ENCODE measurements around the gene NODAL. TPM values are rescaled to one million over a fixed set of nuclear protein-coding genes. Genes with fewer than 3 reads are reported as not detected.
A peak's percentile ranks its signal among the peaks of the same experiment; 100 is the strongest.

The NODAL gene
- total and polyA plus RNA-seq, 2 donors from 2014 or later, result not detected

DNA sequence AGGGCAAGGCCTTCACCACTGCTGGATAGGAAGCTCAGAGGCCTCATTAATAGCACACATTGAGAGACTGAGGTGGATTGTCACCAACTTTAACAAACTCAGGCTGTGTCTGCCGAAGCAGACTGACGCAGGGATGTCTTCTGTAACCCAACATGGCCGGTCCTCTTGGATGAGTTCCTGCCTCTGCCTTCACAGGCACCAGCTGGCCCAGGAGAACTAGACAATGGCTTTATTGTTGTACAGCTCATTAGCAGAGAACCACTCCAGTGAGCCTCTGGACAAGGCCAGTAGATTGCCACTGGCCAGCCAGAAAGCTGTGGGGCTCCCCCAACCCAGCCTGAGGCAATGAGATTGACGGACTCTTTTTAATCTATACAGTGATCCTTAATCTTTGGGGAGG lies 9.4 kb downstream of the NODAL start:
- TF ChIP-seq, protein P1, sequence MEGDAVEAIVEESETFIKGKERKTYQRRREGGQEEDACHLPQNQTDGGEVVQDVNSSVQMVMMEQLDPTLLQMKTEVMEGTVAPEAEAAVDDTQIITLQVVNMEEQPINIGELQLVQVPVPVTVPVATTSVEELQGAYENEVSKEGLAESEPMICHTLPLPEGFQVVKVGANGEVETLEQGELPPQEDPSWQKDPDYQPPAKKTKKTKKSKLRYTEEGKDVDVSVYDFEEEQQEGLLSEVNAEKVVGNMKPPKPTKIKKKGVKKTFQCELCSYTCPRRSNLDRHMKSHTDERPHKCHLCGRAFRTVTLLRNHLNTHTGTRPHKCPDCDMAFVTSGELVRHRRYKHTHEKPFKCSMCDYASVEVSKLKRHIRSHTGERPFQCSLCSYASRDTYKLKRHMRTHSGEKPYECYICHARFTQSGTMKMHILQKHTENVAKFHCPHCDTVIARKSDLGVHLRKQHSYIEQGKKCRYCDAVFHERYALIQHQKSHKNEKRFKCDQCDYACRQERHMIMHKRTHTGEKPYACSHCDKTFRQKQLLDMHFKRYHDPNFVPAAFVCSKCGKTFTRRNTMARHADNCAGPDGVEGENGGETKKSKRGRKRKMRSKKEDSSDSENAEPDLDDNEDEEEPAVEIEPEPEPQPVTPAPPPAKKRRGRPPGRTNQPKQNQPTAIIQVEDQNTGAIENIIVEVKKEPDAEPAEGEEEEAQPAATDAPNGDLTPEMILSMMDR (IDR thresholded peaks at IDR 0.05; ENCODE audit: borderline replicate concordance, extremely low read depth, insufficient read depth), result no peak
- DNase-seq, result no peak
- Histone ChIP-seq H3K4me3 (ENCODE audit: low read length in 3 of 3) (no peak overlapping the region), H3K9ac (ENCODE audit: low read length in 3 of 3) (no peak overlapping the region), H3K27ac (ENCODE audit: low read depth in 2 of 2, low read length in 2 of 2) (no peak overlapping the region), H3K9me3 (ENCODE audit: control insufficient read depth in 2 of 3, insufficient read depth in 1 of 3, low read length in 3 of 3) (no peaks in the 10 kb centered on the region), H3K27me3 (ENCODE audit: control insufficient read depth, insufficient read depth, low read length) (no peaks in the 10 kb centered on the region), H3K4me1 (ENCODE audit: control insufficient read depth in 2 of 3, insufficient read depth in 2 of 3, low read depth in 1 of 3, low read length in 3 of 3) (peaks cover 3 to 14% (median 4%) of the 10 kb centered on the region in 3 donors), H3K36me3 (ENCODE audit: control insufficient read depth in 2 of 3, insufficient read depth in 3 of 3, low read length in 3 of 3) (peaks cover 0 to 20% (median 2%) of the 10 kb centered on the region in 3 donors)
- intact Hi-C loops (cut with DNase I), result no loop called here
- FAIRE-seq, result no peak

DNA sequence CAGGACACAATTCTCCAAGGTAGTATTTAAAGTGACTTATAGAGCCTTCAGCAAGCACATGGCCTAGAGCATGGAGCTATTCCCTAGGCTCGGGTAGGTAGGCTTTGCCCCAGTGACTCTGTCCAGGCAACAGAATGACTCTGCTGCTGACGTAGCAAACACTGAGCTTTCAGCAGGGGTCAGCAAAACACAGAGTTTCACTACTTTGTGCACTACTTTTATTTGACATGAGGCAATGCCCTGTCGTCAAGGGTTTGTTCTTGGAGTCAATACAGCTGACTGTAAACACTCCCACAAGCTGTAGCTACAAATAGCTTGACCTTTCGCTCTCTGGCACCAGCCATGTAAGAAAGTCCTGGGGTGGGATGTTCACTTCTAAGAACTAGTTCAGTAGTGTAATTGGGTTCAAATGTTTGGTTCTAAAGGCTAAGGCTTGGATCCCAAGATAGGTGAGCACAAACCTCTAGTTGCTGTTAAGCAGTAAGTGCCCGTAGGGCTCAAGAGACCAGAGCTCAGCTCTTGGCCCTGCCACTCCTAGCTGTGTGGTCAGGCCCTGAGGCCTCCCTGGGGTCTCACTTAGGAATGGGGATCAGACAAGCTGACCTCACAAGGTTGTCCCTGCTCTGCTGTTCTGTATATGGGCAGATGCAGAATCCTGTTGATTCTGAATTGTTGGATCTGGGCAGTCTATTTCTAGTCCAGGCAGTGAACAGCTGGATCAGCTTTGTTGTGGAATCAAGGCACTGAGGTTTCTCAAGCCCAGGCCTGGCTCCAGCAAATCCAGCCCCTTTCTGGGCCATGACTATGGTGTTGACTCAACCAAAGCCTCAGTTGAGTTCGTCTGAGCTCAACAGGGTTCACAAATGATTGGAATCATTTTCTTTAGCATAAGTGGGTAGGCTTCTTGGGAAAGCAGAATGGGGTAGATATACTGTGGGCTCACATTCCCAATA lies 10.7 kb downstream of the NODAL start:
- peak; percentile 30 for FAIRE-seq

DNA sequence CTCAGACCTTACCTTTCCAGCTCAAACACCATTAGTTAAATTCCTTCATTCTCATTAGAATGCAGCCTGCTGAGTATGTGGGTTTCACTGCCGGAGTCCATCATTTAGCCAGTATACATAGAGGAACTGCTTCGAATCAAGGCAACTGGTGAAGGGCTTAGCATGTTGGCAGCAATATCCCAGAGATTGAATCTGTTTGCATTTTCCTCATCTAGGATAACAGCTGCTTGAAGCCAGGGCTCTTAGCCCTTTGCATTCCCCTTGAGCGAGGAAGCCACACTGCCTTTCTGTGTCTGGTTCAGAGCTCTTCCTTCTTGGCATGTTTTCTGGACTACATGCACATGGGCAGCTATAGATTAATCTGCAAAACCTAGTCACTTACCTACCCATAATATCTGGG lies 14.7 kb downstream of the NODAL start:
- Histone ChIP-seq H3K36me3 (ENCODE audit: control insufficient read depth in 2 of 3, insufficient read depth in 3 of 3, low read length in 3 of 3) (peaks cover 6 to 64% (median 29%) of the 10 kb centered on the region in 3 donors), H3K27me3 (ENCODE audit: control insufficient read depth, insufficient read depth, low read length) (no peaks in the 10 kb centered on the region), H3K27ac (ENCODE audit: low read depth in 2 of 2, low read length in 2 of 2) (no peak overlapping the region), H3K4me3 (ENCODE audit: low read length in 3 of 3) (no peak overlapping the region), H3K9ac (ENCODE audit: low read length in 3 of 3) (no peak overlapping the region), H3K9me3 (ENCODE audit: control insufficient read depth in 2 of 3, insufficient read depth in 1 of 3, low read length in 3 of 3) (no peaks in the 10 kb centered on the region), H3K4me1 (ENCODE audit: control insufficient read depth in 2 of 3, insufficient read depth in 2 of 3, low read depth in 1 of 3, low read length in 3 of 3) (peaks cover 3 to 13% (median 4%) of the 10 kb centered on the region in 3 donors)
- intact Hi-C loops (cut with DNase I), result no loop called here
- TF ChIP-seq, protein P1 (IDR thresholded peaks at IDR 0.05; ENCODE audit: borderline replicate concordance, extremely low read depth, insufficient read depth), result no peak
- DNase-seq (no peak), FAIRE-seq (no peak)

More for the DNA sequence above, 10.7 kb downstream of the NODAL start:
- Histone ChIP-seq H3K27me3 (ENCODE audit: control insufficient read depth, insufficient read depth, low read length) (no peaks in the 10 kb centered on the region), H3K4me3 (ENCODE audit: low read length in 3 of 3) (no peak overlapping the region), H3K36me3 (ENCODE audit: control insufficient read depth in 2 of 3, insufficient read depth in 3 of 3, low read length in 3 of 3) (peaks cover 0 to 27% (median 6%) of the 10 kb centered on the region in 3 donors), H3K9me3 (ENCODE audit: control insufficient read depth in 2 of 3, insufficient read depth in 1 of 3, low read length in 3 of 3) (no peaks in the 10 kb centered on the region), H3K4me1 (ENCODE audit: control insufficient read depth in 2 of 3, insufficient read depth in 2 of 3, low read depth in 1 of 3, low read length in 3 of 3) (peaks cover 3 to 14% (median 4%) of the 10 kb centered on the region in 3 donors), H3K9ac (ENCODE audit: low read length in 3 of 3) (no peak overlapping the region), H3K27ac (ENCODE audit: low read depth in 2 of 2, low read length in 2 of 2) (peak overlapping the region; percentile 44 to 87)
- peak in 4 of 5 donors; percentile 64 to 90 (median 74) for DNase-seq
- TF ChIP-seq, protein P1 (IDR thresholded peaks at IDR 0.05; ENCODE audit: borderline replicate concordance, extremely low read depth, insufficient read depth), result peak; percentile 27
- intact Hi-C loops (cut with DNase I), result no loop called here
